ENCODE data around the gene CHI3L2.

DNA sequence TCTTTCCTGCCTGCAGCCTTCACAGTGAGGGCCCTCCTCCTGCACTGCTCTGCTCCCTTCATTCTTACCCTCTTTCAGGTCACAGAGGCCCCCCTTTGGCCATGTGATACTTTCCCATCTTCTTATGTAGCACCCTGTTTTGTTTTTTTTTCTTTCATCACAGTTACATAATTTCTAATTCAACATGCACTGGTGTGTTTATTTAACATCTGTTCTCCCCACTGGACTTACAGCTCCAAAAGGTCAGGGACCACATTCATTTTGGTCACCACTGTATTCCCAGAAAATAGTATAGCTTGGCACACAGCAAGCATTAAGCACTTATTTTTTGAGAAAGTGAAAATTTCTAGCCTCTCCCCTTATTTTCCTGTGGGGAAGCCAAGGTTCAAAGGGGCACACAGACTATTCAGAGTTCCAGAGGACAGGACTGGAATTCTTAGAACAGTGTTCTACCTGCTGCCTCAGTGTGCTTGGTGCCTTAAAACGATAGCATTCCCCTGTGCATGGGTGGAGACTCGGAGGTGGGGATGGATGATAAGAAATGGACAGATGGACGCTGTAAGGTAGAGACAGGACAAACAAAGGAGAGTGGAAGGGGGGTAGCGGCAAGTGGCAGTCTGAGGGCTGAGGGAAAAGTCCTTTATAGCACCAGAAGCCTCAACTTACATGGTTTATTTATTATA lies 32.4 kb upstream of the CHI3L2 start:
- TF ChIP-seq, protein P1, sequence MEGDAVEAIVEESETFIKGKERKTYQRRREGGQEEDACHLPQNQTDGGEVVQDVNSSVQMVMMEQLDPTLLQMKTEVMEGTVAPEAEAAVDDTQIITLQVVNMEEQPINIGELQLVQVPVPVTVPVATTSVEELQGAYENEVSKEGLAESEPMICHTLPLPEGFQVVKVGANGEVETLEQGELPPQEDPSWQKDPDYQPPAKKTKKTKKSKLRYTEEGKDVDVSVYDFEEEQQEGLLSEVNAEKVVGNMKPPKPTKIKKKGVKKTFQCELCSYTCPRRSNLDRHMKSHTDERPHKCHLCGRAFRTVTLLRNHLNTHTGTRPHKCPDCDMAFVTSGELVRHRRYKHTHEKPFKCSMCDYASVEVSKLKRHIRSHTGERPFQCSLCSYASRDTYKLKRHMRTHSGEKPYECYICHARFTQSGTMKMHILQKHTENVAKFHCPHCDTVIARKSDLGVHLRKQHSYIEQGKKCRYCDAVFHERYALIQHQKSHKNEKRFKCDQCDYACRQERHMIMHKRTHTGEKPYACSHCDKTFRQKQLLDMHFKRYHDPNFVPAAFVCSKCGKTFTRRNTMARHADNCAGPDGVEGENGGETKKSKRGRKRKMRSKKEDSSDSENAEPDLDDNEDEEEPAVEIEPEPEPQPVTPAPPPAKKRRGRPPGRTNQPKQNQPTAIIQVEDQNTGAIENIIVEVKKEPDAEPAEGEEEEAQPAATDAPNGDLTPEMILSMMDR (IDR thresholded peaks at IDR 0.05), result no peak
- TF ChIP-seq POLR2AphosphoS5 (IDR thresholded peaks at IDR 0.05; ENCODE audit: low read depth, low read length) (no peak), TCF7L2 (IDR thresholded peaks at IDR 0.05; ENCODE audit: low read depth, low read length) (no peak), SIN3A (IDR thresholded peaks at IDR 0.05; ENCODE audit: borderline replicate concordance, insufficient read depth, low read depth, low read length) (no peak)
- TF ChIP-seq, protein P2, sequence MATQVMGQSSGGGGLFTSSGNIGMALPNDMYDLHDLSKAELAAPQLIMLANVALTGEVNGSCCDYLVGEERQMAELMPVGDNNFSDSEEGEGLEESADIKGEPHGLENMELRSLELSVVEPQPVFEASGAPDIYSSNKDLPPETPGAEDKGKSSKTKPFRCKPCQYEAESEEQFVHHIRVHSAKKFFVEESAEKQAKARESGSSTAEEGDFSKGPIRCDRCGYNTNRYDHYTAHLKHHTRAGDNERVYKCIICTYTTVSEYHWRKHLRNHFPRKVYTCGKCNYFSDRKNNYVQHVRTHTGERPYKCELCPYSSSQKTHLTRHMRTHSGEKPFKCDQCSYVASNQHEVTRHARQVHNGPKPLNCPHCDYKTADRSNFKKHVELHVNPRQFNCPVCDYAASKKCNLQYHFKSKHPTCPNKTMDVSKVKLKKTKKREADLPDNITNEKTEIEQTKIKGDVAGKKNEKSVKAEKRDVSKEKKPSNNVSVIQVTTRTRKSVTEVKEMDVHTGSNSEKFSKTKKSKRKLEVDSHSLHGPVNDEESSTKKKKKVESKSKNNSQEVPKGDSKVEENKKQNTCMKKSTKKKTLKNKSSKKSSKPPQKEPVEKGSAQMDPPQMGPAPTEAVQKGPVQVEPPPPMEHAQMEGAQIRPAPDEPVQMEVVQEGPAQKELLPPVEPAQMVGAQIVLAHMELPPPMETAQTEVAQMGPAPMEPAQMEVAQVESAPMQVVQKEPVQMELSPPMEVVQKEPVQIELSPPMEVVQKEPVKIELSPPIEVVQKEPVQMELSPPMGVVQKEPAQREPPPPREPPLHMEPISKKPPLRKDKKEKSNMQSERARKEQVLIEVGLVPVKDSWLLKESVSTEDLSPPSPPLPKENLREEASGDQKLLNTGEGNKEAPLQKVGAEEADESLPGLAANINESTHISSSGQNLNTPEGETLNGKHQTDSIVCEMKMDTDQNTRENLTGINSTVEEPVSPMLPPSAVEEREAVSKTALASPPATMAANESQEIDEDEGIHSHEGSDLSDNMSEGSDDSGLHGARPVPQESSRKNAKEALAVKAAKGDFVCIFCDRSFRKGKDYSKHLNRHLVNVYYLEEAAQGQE (IDR thresholded peaks at IDR 0.05; ENCODE audit: insufficient read depth in 1 of 2, low read depth in 2 of 2, low read length in 1 of 2), result no peak

All from Panc1 (cell line).